LNCAP (cell line): Measurements from ENCODE around the gene ANKDD1A.

Experiments used
- CTCF ChIP-seq: fragments of 450-650 bp; IDR thresholded peaks from 2 replicates; pipeline ENCODE4 v1.5.1; 2017; ENCODE audit warnings: mild to moderate bottlenecking

Gene ANKDD1A

DNA sequence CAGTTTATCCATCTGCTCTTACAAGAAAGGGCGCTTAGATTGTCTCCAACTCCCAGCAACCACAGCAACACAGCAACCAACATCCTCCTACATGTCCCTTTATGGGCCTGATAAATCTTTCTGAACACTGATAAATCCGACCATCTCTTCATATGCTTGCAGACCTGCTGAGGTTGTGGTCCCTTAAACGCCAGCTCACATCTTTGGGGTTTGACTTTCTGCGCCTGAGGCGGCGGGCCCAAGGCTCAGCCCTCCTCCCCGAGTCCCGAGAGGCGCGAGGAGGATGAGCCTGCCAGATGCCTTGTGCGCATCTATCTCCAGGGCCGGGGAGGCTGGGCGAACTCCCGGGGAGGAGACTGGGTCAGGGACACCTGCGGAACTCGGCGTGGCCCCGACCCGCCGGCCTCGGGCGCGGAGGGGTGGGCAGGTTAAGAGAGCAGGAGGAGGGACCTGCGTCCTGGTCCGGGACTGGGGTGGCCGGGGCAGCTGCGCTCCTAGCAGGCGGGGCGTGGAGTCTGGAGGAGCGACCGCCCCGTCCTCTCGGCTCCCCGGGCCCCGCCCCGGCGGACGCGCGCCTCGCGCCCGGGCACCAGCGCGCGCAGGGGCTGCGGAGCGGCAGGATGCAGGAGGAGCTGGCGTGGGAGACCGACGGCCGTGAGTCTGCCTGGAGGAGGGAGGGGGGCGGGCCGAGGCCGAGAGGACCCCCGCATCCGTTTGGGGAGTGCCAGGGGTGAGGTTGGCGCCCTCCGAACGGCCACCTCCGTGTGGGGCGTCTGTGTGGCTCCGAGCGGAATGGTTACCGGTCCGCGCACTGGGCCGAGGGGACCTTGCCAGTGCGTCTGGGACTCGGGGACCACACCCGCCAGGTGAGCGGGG is at the start of gene ANKDD1A:
TSS of gene ANKDD1A (plus strand) at position 592 of the 876 bp plus-strand sequence. CDS start at position 621, 29 bp downstream.
- no peak for TF ChIP-seq CTCF

GRCh38 chr15:64861960-64862359 is 49.7 kb upstream of the ANKDD1A start:
- TF ChIP-seq CTCF, result no peak

- TF ChIP-seq CTCF, result no peak
Observed at GRCh38 chr15:64862408-64862807, 49.3 kb upstream of the ANKDD1A start.

- no peak for TF ChIP-seq CTCF
Observed at GRCh38 chr15:64864068-64864467, 47.6 kb upstream of the ANKDD1A start.

GRCh38 chr15:64865126-64865997 is 46.3 kb upstream of the ANKDD1A start:
- TF ChIP-seq CTCF, result no peak

GRCh38 chr15:64865998-64866520 is 45.6 kb upstream of the ANKDD1A start:
- TF ChIP-seq CTCF, result no peak

GRCh38 chr15:64869501-64869900 is 42.2 kb upstream of the ANKDD1A start:
- no peak for TF ChIP-seq CTCF
